Spleen (tissue), 7 donors: ENCODE measurements around the gene NAPB.

Experiments
- POLR2A ChIP-seq, 3 donors: fragments of 450-650 bp; IDR thresholded peaks; one replicate each; pipeline ENCODE4 v1.5.1; 2017; ENCODE audit warnings: antibody characterized with exemption in 3 of 3, mild to moderate bottlenecking in 1 of 3
- POLR2AphosphoS5 ChIP-seq, 3 donors: sonication (generic); formaldehyde crosslinking; IDR thresholded peaks; one replicate each; pipeline ENCODE4 v1.5.1; 2017; ENCODE audit warnings: antibody characterized with exemption in 3 of 3
- TF ChIP-seq, protein P1 (sequence below), 11 experiments: fragments of 200-600 bp in 7 of 11; fragments of 450-650 bp in 4 of 11; sonication (generic) in 4 of 11; IDR thresholded peaks in 8 of 11; conservative IDR thresholded peaks in 3 of 11; 1 replicate in 7 of 11; 2 replicates in 4 of 11; pipeline versions ENCODE4 v1.4.0 to v1.8.0; 2016 to 2021; ENCODE audit warnings: antibody characterized with exemption in 11 of 11, inconsistent platforms in 4 of 11, mild to moderate bottlenecking in 1 of 11
- donor health status: DM: no; HTN: no; CAD: no; lungs with moderate emphysema.
- donor health status: DM: no; HTN: no; CAD: no.
- donor health status: DM: no; HTN: no; CAD: no.

DNA sequence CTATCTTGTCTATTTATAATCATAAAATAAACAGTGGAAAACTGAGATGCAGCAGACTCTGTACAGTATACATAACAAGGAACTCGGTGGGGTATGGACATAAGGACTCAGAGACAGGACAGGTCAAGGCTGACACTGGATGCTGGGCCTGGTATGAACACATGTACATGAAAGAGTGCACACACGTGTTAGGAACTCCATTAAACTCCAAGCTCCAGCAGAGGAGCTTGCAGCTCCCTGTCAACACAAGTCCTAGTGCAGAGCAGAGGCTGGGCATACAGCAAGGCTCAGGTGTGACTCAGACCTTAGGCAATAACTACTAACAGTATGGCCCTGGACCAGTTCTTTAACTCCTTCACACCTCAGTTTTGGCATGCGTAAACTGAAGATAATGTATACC, 17.1 kb downstream of the NAPB start:
- no peak for TF ChIP-seq POLR2A (IDR thresholded peaks at IDR 0.05)
- TF ChIP-seq, protein P1, sequence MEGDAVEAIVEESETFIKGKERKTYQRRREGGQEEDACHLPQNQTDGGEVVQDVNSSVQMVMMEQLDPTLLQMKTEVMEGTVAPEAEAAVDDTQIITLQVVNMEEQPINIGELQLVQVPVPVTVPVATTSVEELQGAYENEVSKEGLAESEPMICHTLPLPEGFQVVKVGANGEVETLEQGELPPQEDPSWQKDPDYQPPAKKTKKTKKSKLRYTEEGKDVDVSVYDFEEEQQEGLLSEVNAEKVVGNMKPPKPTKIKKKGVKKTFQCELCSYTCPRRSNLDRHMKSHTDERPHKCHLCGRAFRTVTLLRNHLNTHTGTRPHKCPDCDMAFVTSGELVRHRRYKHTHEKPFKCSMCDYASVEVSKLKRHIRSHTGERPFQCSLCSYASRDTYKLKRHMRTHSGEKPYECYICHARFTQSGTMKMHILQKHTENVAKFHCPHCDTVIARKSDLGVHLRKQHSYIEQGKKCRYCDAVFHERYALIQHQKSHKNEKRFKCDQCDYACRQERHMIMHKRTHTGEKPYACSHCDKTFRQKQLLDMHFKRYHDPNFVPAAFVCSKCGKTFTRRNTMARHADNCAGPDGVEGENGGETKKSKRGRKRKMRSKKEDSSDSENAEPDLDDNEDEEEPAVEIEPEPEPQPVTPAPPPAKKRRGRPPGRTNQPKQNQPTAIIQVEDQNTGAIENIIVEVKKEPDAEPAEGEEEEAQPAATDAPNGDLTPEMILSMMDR (IDR thresholded peaks at IDR 0.05 in 8 of 11, conservative IDR thresholded peaks at IDR 0.05 in 3 of 11) = no peak
- no peak for TF ChIP-seq POLR2AphosphoS5 (IDR thresholded peaks at IDR 0.05)
